Heart left ventricle (tissue), 16 donors: Measurements from ENCODE around the gene CCL2. TPM values are rescaled to one million over a fixed set of nuclear protein-coding genes. Genes with fewer than 3 reads are reported as not detected.

Source experiments
- ATAC-seq, 4 donors: fragments of 200-7000 bp; cut with Tn5 transposase; one replicate each; pipeline ENCODE4 v1.9.1; 2020 to 2022; ENCODE audit warnings: moderate library complexity in 4 of 4, mild to moderate bottlenecking in 3 of 4, moderate number of reproducible peaks in 1 of 4
- DNase-seq, 5 donors: peaks; one replicate each; pipeline ENCODE4 v3.0.0-alpha.2; 2020
- H3K27ac ChIP-seq, 12 donors: fragments of 200-600 bp; sonication (generic) in 4 of 12; one replicate each; pipeline versions ENCODE4 v1.5.0 to v1.8.0; 2016 to 2022; ENCODE audit warnings: mild to moderate bottlenecking in 2 of 12
- H3K27me3 ChIP-seq, 9 donors: fragments of 200-600 bp; sonication (generic) in 2 of 9; one replicate each; pipeline versions ENCODE4 v1.5.1 to v1.8.0; 2016 to 2022; ENCODE audit warnings: mild to moderate bottlenecking in 3 of 9
- H3K36me3 ChIP-seq, 9 donors: fragments of 200-600 bp; sonication (generic) in 2 of 9; one replicate each; pipeline versions ENCODE4 v1.5.0 to v1.8.0; 2018 to 2022; ENCODE audit warnings: mild to moderate bottlenecking in 2 of 9
- H3K4me1 ChIP-seq, 12 donors: fragments of 200-600 bp; sonication (generic) in 4 of 12; one replicate each; pipeline versions ENCODE4 v1.5.0 to v1.8.0; 2016 to 2022; ENCODE audit warnings: mild to moderate bottlenecking in 3 of 12
- H3K4me3 ChIP-seq, 12 donors: fragments of 200-600 bp; sonication (generic) in 4 of 12; one replicate each; pipeline versions ENCODE4 v1.5.0 to v1.8.0; 2017 to 2022; ENCODE audit warnings: mild to moderate bottlenecking in 9 of 12, moderate library complexity in 4 of 12
- H3K9me3 ChIP-seq, 12 donors: fragments of 200-600 bp; sonication (generic) in 4 of 12; one replicate each; pipeline versions ENCODE4 v1.5.0 to v1.8.0; 2016 to 2022; ENCODE audit warnings: mild to moderate bottlenecking in 1 of 12
- POLR2A ChIP-seq, 2 donors: fragments of 450-650 bp; IDR thresholded peaks; one replicate each; pipeline ENCODE4 v1.6.1; 2017; ENCODE audit warnings: antibody characterized with exemption in 2 of 2, mild to moderate bottlenecking in 2 of 2, moderate library complexity in 2 of 2
- WGBS, 4 donors: extraction: QIAGEN DNeasy Blood & Tissue Kit in 2 of 4; methylation state at CpG; one replicate each; pipeline versions ENCODE4 v1.1.5 to v1.1.7; 2013 to 2018; 5-methylcytosine and 5-hydroxymethylcytosine counted together
- intact Hi-C, 10 donors: fragments of 100-400 bp; cut with DNase I; formaldehyde crosslinking; loops; one replicate each; pipeline versions ENCODE4 v1.11.1 to v1.14.2; 2022
- polyA plus RNA-seq, 2 donors: library from polyadenylated mRNA; stranded (reverse); fragments of 200-250 nt; gene quantifications; one replicate each; pipeline ENCODE4 v1.2.3, GENCODE V29; 2013
- total RNA-seq, 9 donors: library from RNA; depleted of rRNA in 2 of 9; stranded (reverse); fragments of >200 nt in 2 of 9; fragmentation: NEBNext Ultra II Directional in 3 of 9; extraction: Animal tissue kit (Norgen Biotek cat#: 25700) in 3 of 9; gene quantifications; one replicate each; pipeline versions ENCODE4 v1.1.0 to v1.2.4, GENCODE V29; 2016 to 2023
- TF ChIP-seq, protein P1 (sequence below), 12 donors: fragments of 200-600 bp; sonication (generic) in 4 of 12; IDR thresholded peaks; one replicate each; pipeline versions ENCODE4 v1.5.0 to v1.8.0; 2018 to 2022; ENCODE audit warnings: antibody characterized with exemption in 12 of 12, mild to moderate bottlenecking in 5 of 12
- donor health status: ischemic (EF 13 %, LVEDD 7.1; RV severe dilation, severe dysfunction).
- donor health status: healthy with polysubstance abuse.
- donor health status: DM: no; HTN: yes; CAD: no.
- donor health status: DM: no; HTN: no; CAD: no.
- donor health status: ischemic (EF 25% LVEDD 6.9; RV normal size, moderate dysfunction).
- donor health status: ischemic (EF 25% LVEDD 5.7; RV mildly dilated, moderate dysfunction).
- donor health status: healthy.
- donor health status: DM: yes; HTN: yes; CAD: no.
- donor health status: ischemic (EF 35%, LVEDD 5.7; RV mildly dilated, moderate dysfunction).
- donor health status: nonischemic (EF 11% LVEDD 7.7; RV severe dilation, severe dysfunction).
- donor health status: DM: yes; HTN: yes; CAD: no.
- donor health status: PGD.
- donor health status: ischemic (EF 29% LVEDD 5.4; RV normal size, mild dysfunction).
- donor health status: nonischemic (EF 23%, LVEDD 6.1; RV moderate dilation, normal function).

The CCL2 gene
- total and polyA plus RNA-seq, 11 donors = 11.8 to 512 (median 43.9) TPM

DNA sequence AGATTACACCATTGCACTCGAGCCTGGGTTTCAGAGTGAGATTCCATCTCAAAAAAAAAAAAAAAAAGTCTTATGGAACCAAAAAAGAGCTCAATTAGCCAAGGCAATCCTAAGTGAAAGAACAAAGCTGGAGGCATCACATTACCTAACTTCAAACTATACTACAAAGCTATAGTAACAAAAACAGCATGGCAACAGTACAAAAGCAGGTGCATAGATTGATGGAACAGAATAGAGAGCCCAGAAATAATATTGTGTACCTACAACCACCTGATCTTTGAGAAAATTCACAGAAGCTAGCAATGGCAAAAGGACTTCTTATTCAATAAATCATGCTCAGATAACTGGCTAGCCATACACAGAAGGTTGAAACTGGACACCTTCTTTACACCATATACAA lies 24.7 kb upstream of the CCL2 start:
- TF ChIP-seq, protein P1, sequence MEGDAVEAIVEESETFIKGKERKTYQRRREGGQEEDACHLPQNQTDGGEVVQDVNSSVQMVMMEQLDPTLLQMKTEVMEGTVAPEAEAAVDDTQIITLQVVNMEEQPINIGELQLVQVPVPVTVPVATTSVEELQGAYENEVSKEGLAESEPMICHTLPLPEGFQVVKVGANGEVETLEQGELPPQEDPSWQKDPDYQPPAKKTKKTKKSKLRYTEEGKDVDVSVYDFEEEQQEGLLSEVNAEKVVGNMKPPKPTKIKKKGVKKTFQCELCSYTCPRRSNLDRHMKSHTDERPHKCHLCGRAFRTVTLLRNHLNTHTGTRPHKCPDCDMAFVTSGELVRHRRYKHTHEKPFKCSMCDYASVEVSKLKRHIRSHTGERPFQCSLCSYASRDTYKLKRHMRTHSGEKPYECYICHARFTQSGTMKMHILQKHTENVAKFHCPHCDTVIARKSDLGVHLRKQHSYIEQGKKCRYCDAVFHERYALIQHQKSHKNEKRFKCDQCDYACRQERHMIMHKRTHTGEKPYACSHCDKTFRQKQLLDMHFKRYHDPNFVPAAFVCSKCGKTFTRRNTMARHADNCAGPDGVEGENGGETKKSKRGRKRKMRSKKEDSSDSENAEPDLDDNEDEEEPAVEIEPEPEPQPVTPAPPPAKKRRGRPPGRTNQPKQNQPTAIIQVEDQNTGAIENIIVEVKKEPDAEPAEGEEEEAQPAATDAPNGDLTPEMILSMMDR (IDR thresholded peaks at IDR 0.05) = no peak
- no peak for TF ChIP-seq POLR2A (IDR thresholded peaks at IDR 0.05)
- no peak for ATAC-seq

DNA sequence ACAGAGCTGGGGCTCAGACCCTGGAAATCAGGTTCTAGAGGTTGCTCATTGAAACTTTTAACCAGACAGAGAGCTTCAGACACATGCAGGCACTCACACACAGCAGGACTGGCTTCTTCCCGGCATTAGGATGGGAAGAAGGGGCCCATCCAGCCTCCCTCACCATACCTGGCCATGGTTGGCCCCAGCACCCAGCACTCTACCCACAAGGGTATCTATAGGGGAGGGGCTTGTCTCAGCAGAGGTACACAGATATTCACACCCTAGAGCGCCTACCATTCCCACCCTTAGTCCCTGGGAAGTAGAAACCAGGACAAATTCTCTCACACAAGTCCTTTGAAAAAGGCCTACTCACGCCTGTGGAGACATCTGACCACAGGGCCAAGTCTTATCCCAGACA lies 20.5 kb upstream of the CCL2 start:
- Histone ChIP-seq H3K27me3 (no peaks in the 10 kb centered on the region), H3K4me3 (no peak overlapping the region), H3K4me1 (peaks cover 6 to 65% (median 57%) of the 10 kb centered on the region in 12 donors), H3K36me3 (no peaks in the 10 kb centered on the region), H3K27ac (peak overlapping the region in 11 of 12 donors; percentile 61 to 87 (median 83)), H3K9me3 (peaks cover 0 to 11% (median 0%) of the 10 kb centered on the region in 12 donors)
- 75 to 94% (median 82%) methylated on average over 2 to 3 of the region's 3 CpGs for whole genome bisulfite sequencing, 4 donors
- intact Hi-C loops = loop anchor here in 3 of 10 donors (1.0 to 10.0 kb wide), 4 partner anchors 18 to 73 kb away; partner anchors contain the start of gene CCL2 (in 1 of the 3)
- peak in 1 of 4 donors; percentile 4 for ATAC-seq
- DNase-seq = no peak
- TF ChIP-seq, protein P1 (IDR thresholded peaks at IDR 0.05) = no peak
- TF ChIP-seq POLR2A (IDR thresholded peaks at IDR 0.05) = no peak

More for the DNA sequence above, 24.7 kb upstream of the CCL2 start:
- peaks cover 6 to 23% (median 21%) of the 10 kb centered on the region in 12 donors for H3K4me1 ChIP-seq
- 38 to 91% (median 86%) methylated on average over 1 of the region's 1 CpG for WGBS, 4 donors
- H3K27ac ChIP-seq = no peak overlapping the region
- peaks cover 0 to 16% (median 0%) of the 10 kb centered on the region in 12 donors for H3K9me3 ChIP-seq
- H3K27me3 ChIP-seq = no peaks in the 10 kb centered on the region
- intact Hi-C loops = loop anchor here in 1 of 10 donors (10.0 kb wide), 1 partner anchor 74 kb away; no protein-coding TSS in a partner anchor
- no peak overlapping the region for H3K4me3 ChIP-seq
- H3K36me3 ChIP-seq = no peaks in the 10 kb centered on the region
- DNase-seq = no peak

DNA sequence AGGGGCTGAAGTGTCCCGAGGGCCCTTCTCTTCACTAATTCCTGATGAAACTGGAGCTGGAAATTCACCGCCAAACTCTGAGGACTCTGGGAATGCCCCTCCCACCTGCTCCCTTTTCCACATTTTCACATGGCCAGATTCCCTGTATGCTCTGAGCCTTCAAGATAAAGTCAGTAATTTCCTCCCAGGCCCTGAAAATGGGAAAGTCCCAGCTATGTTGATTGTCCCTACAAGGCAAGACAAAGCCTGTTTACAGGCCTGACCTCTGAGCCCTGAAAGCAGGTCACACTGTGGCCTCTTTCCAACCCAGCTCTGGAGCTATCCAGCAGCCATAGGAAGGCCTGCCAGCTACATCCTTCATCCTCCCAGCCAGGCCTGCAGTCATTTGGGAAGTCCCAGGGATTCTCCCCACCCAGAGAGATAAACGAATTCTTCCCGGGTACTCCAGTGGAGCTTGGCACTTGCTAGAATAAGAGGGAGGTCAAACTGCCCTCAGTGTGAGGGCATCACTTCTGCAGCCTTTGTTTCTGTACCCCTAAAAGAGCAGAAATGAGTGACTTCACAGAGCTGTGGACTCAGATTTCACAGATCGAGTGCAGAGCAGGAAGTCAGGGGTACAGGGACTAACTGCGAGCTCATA lies 19.6 kb upstream of the CCL2 start:
- ATAC-seq (peak; percentile 58 to 95 (median 82)), DNase-seq (peak; percentile 78 to 88 (median 85))
- intact Hi-C loops = loop anchor here in 3 of 10 donors (1.0 to 10.0 kb wide), 4 partner anchors 17 to 72 kb away; partner anchors contain the start of gene CCL2 (in 1 of the 3)

More for the DNA sequence above, 19.6 kb upstream of the CCL2 start:
- Histone ChIP-seq H3K27ac (peak overlapping the region in 11 of 12 donors; percentile 61 to 87 (median 83)), H3K27me3 (no peaks in the 10 kb centered on the region), H3K4me3 (no peak overlapping the region), H3K4me1 (peaks cover 6 to 74% (median 64%) of the 10 kb centered on the region in 12 donors), H3K36me3 (no peaks in the 10 kb centered on the region), H3K9me3 (peaks cover 0 to 2% (median 0%) of the 10 kb centered on the region in 12 donors)
- WGBS, 4 donors = 23 to 31% (median 27%) methylated on average over 6 of the region's 6 CpGs
- no peak for TF ChIP-seq POLR2A (IDR thresholded peaks at IDR 0.05)
- TF ChIP-seq, protein P1 (IDR thresholded peaks at IDR 0.05) = no peak
